H9 (cell line): ENCODE measurements around the gene EAF2. TPM values are rescaled to one million over a fixed set of nuclear protein-coding genes. Genes with fewer than 3 reads are reported as not detected.

ENCODE experiments used
- DNase-seq: peaks from one replicate; pipeline ENCODE4 v3.0.0-alpha.2; 2017
- H2AFZ ChIP-seq: one replicate; pipeline ENCODE4 v1.6.1; 2013; ENCODE audit warnings: mild to moderate bottlenecking, low read length, control low read depth, moderate library complexity
- H2AK5ac ChIP-seq: 2 replicates; pipeline ENCODE4 v1.6.1; 2013; ENCODE audit warnings: low read length, control low read depth, mixed read lengths; ENCODE audit not compliant: insufficient read length
- H2BK120ac ChIP-seq: one replicate; pipeline ENCODE4 v1.6.1; 2013; ENCODE audit warnings: low read depth, mild to moderate bottlenecking, low read length, control low read depth, inconsistent platforms; ENCODE audit not compliant: poor library complexity, severe bottlenecking
- H2BK12ac ChIP-seq: 2 replicates; pipeline ENCODE4 v1.6.1; 2013; ENCODE audit warnings: low read length, control low read depth, mixed read lengths, low read depth; ENCODE audit not compliant: insufficient read length
- H2BK15ac ChIP-seq: 2 replicates; pipeline ENCODE4 v1.6.1; 2013; ENCODE audit warnings: low read depth, low read length, control low read depth
- H2BK20ac ChIP-seq: one replicate; pipeline ENCODE4 v1.6.1; 2013; ENCODE audit warnings: low read depth, mild to moderate bottlenecking, low read length, control low read depth, inconsistent platforms; ENCODE audit not compliant: poor library complexity, severe bottlenecking
- H2BK5ac ChIP-seq: 2 replicates; pipeline ENCODE4 v1.6.1; 2013; ENCODE audit warnings: low read length, control low read depth, mixed read lengths; ENCODE audit not compliant: insufficient read length
- H3K14ac ChIP-seq: 2 replicates; pipeline ENCODE4 v1.6.1; 2013; ENCODE audit warnings: low read length, control low read depth; ENCODE audit not compliant: insufficient read depth
- H3K18ac ChIP-seq: 2 replicates; pipeline ENCODE4 v1.6.1; 2013; ENCODE audit warnings: low read depth, mild to moderate bottlenecking, mixed read lengths, low read length, control low read depth; ENCODE audit not compliant: insufficient read length
- H3K23ac ChIP-seq: 2 replicates; pipeline ENCODE4 v1.6.1; 2013; ENCODE audit warnings: low read length, control low read depth, mixed read lengths, low read depth; ENCODE audit not compliant: insufficient read length
- H3K23me2 ChIP-seq: 2 replicates; pipeline ENCODE4 v1.6.1; 2013; ENCODE audit warnings: low read depth, mild to moderate bottlenecking, mixed read lengths, low read length, control low read depth; ENCODE audit not compliant: insufficient read length, poor library complexity, severe bottlenecking
- H3K27ac ChIP-seq: 2 replicates; pipeline ENCODE4 v1.5.1; 2013; ENCODE audit warnings: low read length, control low read depth, mixed read lengths, low read depth; ENCODE audit not compliant: insufficient read length
- H3K27me3 ChIP-seq: 2 replicates; pipeline ENCODE4 v1.6.1; 2013; ENCODE audit warnings: low read length, control low read depth, inconsistent platforms; ENCODE audit not compliant: insufficient read depth
- H3K4ac ChIP-seq: 2 replicates; pipeline ENCODE4 v1.6.1; 2013; ENCODE audit warnings: low read depth, mild to moderate bottlenecking, control low read depth, inconsistent platforms, low read length, moderate library complexity
- H3K4me1 ChIP-seq: 2 replicates; pipeline ENCODE4 v1.6.1; 2013; ENCODE audit warnings: low read length, control low read depth, inconsistent platforms; ENCODE audit not compliant: insufficient read depth
- H3K4me2 ChIP-seq: 2 replicates; pipeline ENCODE4 v1.6.1; 2013; ENCODE audit warnings: low read length, control low read depth, mixed read lengths; ENCODE audit not compliant: insufficient read length, insufficient read depth
- H3K56ac ChIP-seq: 2 replicates; pipeline ENCODE4 v1.6.1; 2013; ENCODE audit warnings: low read depth, mild to moderate bottlenecking, mixed read lengths, low read length, control low read depth; ENCODE audit not compliant: insufficient read length
- H3K79me1 ChIP-seq: 2 replicates; pipeline ENCODE4 v1.6.1; 2013; ENCODE audit warnings: low read depth, mild to moderate bottlenecking, moderate library complexity, low read length, control low read depth, inconsistent platforms; ENCODE audit not compliant: insufficient read depth, poor library complexity, severe bottlenecking
- H3K79me2 ChIP-seq: 2 replicates; pipeline ENCODE4 v1.6.1; 2013; ENCODE audit warnings: low read length, control low read depth, inconsistent platforms; ENCODE audit not compliant: insufficient read depth
- H3K9ac ChIP-seq: 2 replicates; pipeline ENCODE4 v1.6.1; 2013; ENCODE audit warnings: low read length, control low read depth, mixed read lengths; ENCODE audit not compliant: insufficient read length; ENCODE audit errors: extremely low read depth
- H3K9me3 ChIP-seq: one replicate; pipeline ENCODE4 v1.6.1; 2013; ENCODE audit warnings: low read depth, low read length, inconsistent platforms; ENCODE audit not compliant: control insufficient read depth
- H3T11ph ChIP-seq: one replicate; pipeline ENCODE4 v1.6.1; 2013; ENCODE audit warnings: mild to moderate bottlenecking, low read length, control low read depth, inconsistent platforms
- H4K20me1 ChIP-seq: one replicate; pipeline ENCODE4 v1.6.1; 2013; ENCODE audit not compliant: control insufficient read depth, insufficient read length, insufficient read depth
- H4K5ac ChIP-seq: 2 replicates; pipeline ENCODE4 v1.6.1; 2013; ENCODE audit warnings: low read depth, mild to moderate bottlenecking, mixed read lengths, low read length, control low read depth; ENCODE audit not compliant: insufficient read length
- H4K8ac ChIP-seq: replicated peaks from 2 replicates; pipeline ENCODE4 v1.6.1; 2013; ENCODE audit warnings: low read length, control low read depth, mixed read lengths, low read depth; ENCODE audit not compliant: insufficient read length
- H4K91ac ChIP-seq: 2 replicates; pipeline ENCODE4 v1.6.1; 2013; ENCODE audit warnings: low read depth, mild to moderate bottlenecking, moderate library complexity, mixed read lengths, low read length, control low read depth; ENCODE audit not compliant: insufficient read length
- H3K27ac Mint-ChIP-seq, 3 experiments: 2 replicates in 2 of 3; 3 replicates in 1 of 3; pipeline ENCODE4 v1.8.0; 2020 to 2021; ENCODE audit warnings: mixed read lengths in 3 of 3, mild to moderate bottlenecking in 1 of 3, moderate library complexity in 1 of 3
- H3K27me3 Mint-ChIP-seq: 2 replicates; pipeline ENCODE4 v1.8.0; 2021; ENCODE audit warnings: low read depth, mild to moderate bottlenecking, moderate library complexity, mixed read lengths
- H3K36me3 Mint-ChIP-seq, 3 experiments: 2 replicates in 2 of 3; 3 replicates in 1 of 3; pipeline ENCODE4 v1.8.0; 2020 to 2021; ENCODE audit warnings: low read depth in 3 of 3, mixed read lengths in 3 of 3; ENCODE audit not compliant: insufficient read depth in 1 of 3
- H3K4me1 Mint-ChIP-seq, 2 experiments: 2 replicates each; pipeline ENCODE4 v1.8.0; 2020; ENCODE audit warnings: mixed read lengths in 2 of 2
- H3K4me3 Mint-ChIP-seq, 2 experiments: 2 replicates in 1 of 2; 3 replicates in 1 of 2; pipeline ENCODE4 v1.8.0; 2020 to 2021; ENCODE audit warnings: mild to moderate bottlenecking in 2 of 2, mixed read lengths in 2 of 2, moderate library complexity in 1 of 2
- H3K9me3 Mint-ChIP-seq, 2 experiments: 2 replicates in 1 of 2; 3 replicates in 1 of 2; pipeline ENCODE4 v1.8.0; 2020; ENCODE audit warnings: mild to moderate bottlenecking in 2 of 2, mixed read lengths in 2 of 2, moderate library complexity in 1 of 2
- CTCF ChIP-seq: fragments of 200-600 bp; sonication (generic); conservative IDR thresholded peaks from 3 replicates; pipeline ENCODE4 v1.8.0; 2021; ENCODE audit warnings: antibody characterized with exemption, mild to moderate bottlenecking
- total RNA-seq: library from RNA; stranded (reverse); gene quantifications from 2 replicates; pipeline ENCODE4 v1.2.1, GENCODE V29; 2021

Gene EAF2
- total RNA-seq, 1 experiment from 2014 or later: 4.3 TPM

GRCh38 chr3:121800906-121801305 is 34.1 kb upstream of the EAF2 start:
- Histone ChIP-seq H3K23ac (no peak overlapping the region), H4K20me1 (no peaks in the 10 kb centered on the region), H2BK120ac (no peak overlapping the region), H3K9me3 (no peaks in the 10 kb centered on the region), H2BK12ac (no peak overlapping the region), H3K4me1 (no peaks in the 10 kb centered on the region), H2AK5ac (no peak overlapping the region), H3K27ac (no peak overlapping the region), H3K4ac (no peak overlapping the region), H4K8ac (no peak overlapping the region), H3K79me1 (no peaks in the 10 kb centered on the region), H3K23me2 (no peaks in the 10 kb centered on the region), H2BK15ac (no peak overlapping the region), H2BK20ac (no peak overlapping the region), H3K4me2 (no peak overlapping the region), H2BK5ac (no peak overlapping the region), H3K14ac (no peak overlapping the region), H3T11ph (no peak overlapping the region), H4K91ac (no peak overlapping the region), H2AFZ (no peak overlapping the region), H3K9ac (no peak overlapping the region), H3K56ac (no peak overlapping the region), H3K27me3 (no peaks in the 10 kb centered on the region), H3K18ac (no peak overlapping the region), H4K5ac (no peak overlapping the region), H3K79me2 (no peaks in the 10 kb centered on the region)
- Mint-ChIP-seq H3K36me3 (peaks cover 0 to 26% (median 0%) of the 10 kb centered on the region in 3 experiments; a peak in 2 of 7 replicates), H3K27me3 (no peaks in the 10 kb centered on the region), H3K9me3 (no peaks in the 10 kb centered on the region), H3K4me1 (no peaks in the 10 kb centered on the region), H3K27ac (no peak overlapping the region), H3K4me3 (no peak overlapping the region)
- TF ChIP-seq CTCF: no peak
- no peak for DNase-seq
